Stomach (tissue), 9 donors: ENCODE data around the gene SLC12A3. TPM values are rescaled to one million over a fixed set of nuclear protein-coding genes. Genes with fewer than 3 reads are reported as not detected.

Experiments used
- DNase-seq, 2 donors: peaks; one replicate each; pipeline versions ENCODE4 v3.0.0 to v3.0.0-alpha.2; 2013 to 2019
- H3K27ac ChIP-seq, 5 donors: fragments of 200-600 bp in 4 of 5; sonication (generic) in 4 of 5; one replicate each; pipeline ENCODE4 v1.5.1; 2013 to 2019; ENCODE audit warnings: mild to moderate bottlenecking in 1 of 5, moderate library complexity in 1 of 5
- H3K27me3 ChIP-seq, 3 donors: fragments of 200-600 bp; sonication (generic); one replicate each; pipeline ENCODE4 v1.5.1; 2017 to 2019; ENCODE audit warnings: mixed run types in 1 of 3
- H3K36me3 ChIP-seq, 4 donors: fragments of 200-600 bp; sonication (generic); 1 replicate in 3 of 4; 2 replicates in 1 of 4; pipeline ENCODE4 v1.5.1; 2016 to 2019
- H3K4me1 ChIP-seq, 4 donors: fragments of 200-600 bp; sonication (generic); one replicate each; pipeline ENCODE4 v1.5.1; 2016 to 2019
- H3K4me3 ChIP-seq, 4 donors: fragments of 200-600 bp; sonication (generic) in 3 of 4; one replicate each; pipeline ENCODE4 v1.5.1; 2016 to 2019; ENCODE audit warnings: mild to moderate bottlenecking in 1 of 4
- H3K9me3 ChIP-seq, 4 donors: fragments of 200-600 bp; sonication (generic); one replicate each; pipeline ENCODE4 v1.5.1; 2016 to 2019
- EP300 ChIP-seq: sonication (generic); formaldehyde crosslinking; IDR thresholded peaks from one replicate; pipeline ENCODE4 v1.6.1; 2017; ENCODE audit warnings: antibody characterized with exemption
- POLR2A ChIP-seq, 4 donors: fragments of 450-650 bp; IDR thresholded peaks; one replicate each; pipeline ENCODE4 v1.6.1; 2016; ENCODE audit warnings: antibody characterized with exemption in 4 of 4, control low read depth in 2 of 4, mild to moderate bottlenecking in 1 of 4, moderate library complexity in 1 of 4
- POLR2AphosphoS5 ChIP-seq, 3 donors: sonication (generic); formaldehyde crosslinking; IDR thresholded peaks; one replicate each; pipeline ENCODE4 v1.6.1; 2016; ENCODE audit warnings: antibody characterized with exemption in 3 of 3
- WGBS, 5 donors: extraction: QIAGEN DNeasy Blood & Tissue Kit in 3 of 5; methylation state at CpG; one replicate each; pipeline versions ENCODE4 v1.1.5 to v1.1.7; 2013 to 2018; 5-methylcytosine and 5-hydroxymethylcytosine counted together
- intact Hi-C: fragments of 100-400 bp; cut with DNase I; formaldehyde crosslinking; loops from one replicate; pipeline ENCODE4 v1.15.1; 2023; ENCODE audit warnings: low total_unique reads
- polyA plus RNA-seq, 3 donors: library from polyadenylated mRNA; stranded (reverse); fragments of 200-250 nt; gene quantifications; one replicate each; pipeline ENCODE4 v1.2.3, GENCODE V29; 2013
- small RNA-seq, 4 donors: library from RNA; depleted of rRNA; stranded (forward); fragments of <200 nt; gene quantifications; one replicate each; pipeline ENCODE3, GENCODE V24; 2016
- total RNA-seq, 5 donors: library from RNA; depleted of rRNA; stranded (reverse); fragments of >200 nt; gene quantifications; one replicate each; pipeline versions ENCODE4 v1.1.0 to v1.2.3, GENCODE V29; 2014 to 2016
- TF ChIP-seq, protein P1 (sequence below), 7 experiments: fragments of 450-650 bp in 4 of 7; fragments of 200-600 bp in 3 of 7; sonication (generic) in 3 of 7; IDR thresholded peaks; one replicate each; pipeline ENCODE4 v1.5.1; 2016 to 2019; ENCODE audit warnings: antibody characterized with exemption in 7 of 7, control low read depth in 2 of 7, mild to moderate bottlenecking in 1 of 7
- donor health status: healthy with polysubstance abuse.
- donor health status: Bipolar disorder and iron deficiency.
- donor health status: healthy.

SLC12A3 gene
- total and polyA plus RNA-seq, 8 donors: 0.10 to 0.12 TPM; not detected in 6

DNA sequence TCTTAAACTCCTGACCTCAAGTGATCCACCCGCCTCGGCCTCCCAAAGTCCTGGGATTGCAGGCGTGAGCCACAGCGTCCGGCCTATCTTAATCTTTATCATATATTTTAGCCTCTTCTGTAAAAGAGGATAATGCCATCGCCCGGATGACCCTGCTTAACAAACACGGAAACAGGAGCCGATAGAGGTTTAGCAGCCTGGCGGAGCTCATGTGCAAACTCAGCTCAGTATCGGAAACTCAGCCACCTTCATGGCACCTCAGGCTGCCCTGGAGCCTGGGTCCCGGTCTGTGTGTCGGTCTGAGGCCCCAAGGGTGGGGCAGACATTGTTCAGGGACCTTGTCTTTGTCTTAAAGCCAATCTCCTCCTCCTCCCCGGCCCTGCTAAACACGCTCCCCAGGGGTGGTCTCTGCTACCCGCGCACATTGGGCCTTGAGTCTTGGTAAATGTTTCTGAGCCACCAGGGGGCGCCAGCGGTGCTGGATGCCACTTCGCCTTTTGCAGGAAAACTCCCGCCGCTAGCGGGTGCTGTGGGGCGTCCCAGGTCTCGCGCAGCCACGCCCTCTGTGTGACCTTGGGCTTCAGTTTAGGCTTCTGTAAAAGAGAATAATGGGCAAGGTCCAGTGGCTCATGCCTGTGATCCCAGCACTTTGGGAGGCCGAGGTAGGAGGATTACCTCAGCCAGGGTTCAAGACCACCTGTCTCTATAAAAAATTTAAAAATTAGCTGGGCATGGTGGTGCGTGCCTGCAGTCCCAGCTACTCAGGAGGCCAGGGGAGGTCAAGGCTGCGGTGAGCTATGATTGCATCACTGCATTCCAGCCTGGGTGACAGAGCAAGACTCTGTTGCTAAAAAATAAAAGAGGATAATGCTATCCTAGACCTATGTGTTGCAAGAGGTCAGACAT lies 99.5 kb downstream of the SLC12A3 start:
- WGBS, 5 donors: 44 to 56% (median 46%) methylated on average over 24 to 30 of the region's 30 CpGs
- intact Hi-C loops: no loop called here

More for the DNA sequence above, 99.5 kb downstream of the SLC12A3 start:
- Histone ChIP-seq H3K27ac (peak overlapping the region in 1 of 5 donors; percentile 61), H3K27me3 (no peaks in the 10 kb centered on the region), H3K36me3 (no peaks in the 10 kb centered on the region), H3K9me3 (no peaks in the 10 kb centered on the region), H3K4me1 (peaks cover 0 to 44% (median 8%) of the 10 kb centered on the region in 4 donors), H3K4me3 (no peak overlapping the region)
- peak; percentile 92 to 93 for DNase-seq
- TF ChIP-seq EP300: no peak
- TF ChIP-seq, protein P1, sequence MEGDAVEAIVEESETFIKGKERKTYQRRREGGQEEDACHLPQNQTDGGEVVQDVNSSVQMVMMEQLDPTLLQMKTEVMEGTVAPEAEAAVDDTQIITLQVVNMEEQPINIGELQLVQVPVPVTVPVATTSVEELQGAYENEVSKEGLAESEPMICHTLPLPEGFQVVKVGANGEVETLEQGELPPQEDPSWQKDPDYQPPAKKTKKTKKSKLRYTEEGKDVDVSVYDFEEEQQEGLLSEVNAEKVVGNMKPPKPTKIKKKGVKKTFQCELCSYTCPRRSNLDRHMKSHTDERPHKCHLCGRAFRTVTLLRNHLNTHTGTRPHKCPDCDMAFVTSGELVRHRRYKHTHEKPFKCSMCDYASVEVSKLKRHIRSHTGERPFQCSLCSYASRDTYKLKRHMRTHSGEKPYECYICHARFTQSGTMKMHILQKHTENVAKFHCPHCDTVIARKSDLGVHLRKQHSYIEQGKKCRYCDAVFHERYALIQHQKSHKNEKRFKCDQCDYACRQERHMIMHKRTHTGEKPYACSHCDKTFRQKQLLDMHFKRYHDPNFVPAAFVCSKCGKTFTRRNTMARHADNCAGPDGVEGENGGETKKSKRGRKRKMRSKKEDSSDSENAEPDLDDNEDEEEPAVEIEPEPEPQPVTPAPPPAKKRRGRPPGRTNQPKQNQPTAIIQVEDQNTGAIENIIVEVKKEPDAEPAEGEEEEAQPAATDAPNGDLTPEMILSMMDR (IDR thresholded peaks at IDR 0.05): peak in 5 of 7 experiments; percentile 54 to 93 (median 81)
- no peak for TF ChIP-seq POLR2A (IDR thresholded peaks at IDR 0.05)
- TF ChIP-seq POLR2AphosphoS5 (IDR thresholded peaks at IDR 0.05): peak in 1 of 3 donors; percentile 46

Small RNA genes lying within 50 kb of the gene (small RNA-seq; reads per million reads assigned to genes)
- gene MIR138-2: 0 reads per million in 4 donors

Other genes starting within 250 kb of the SLC12A3 start
- 100 to 1,000 TPM in 4 of 5 donors, 10 to 100 TPM in 1; 16.1 to 704 (median 292) TPM for gene MT1E, start 239.4 kb upstream of the SLC12A3 start, total RNA-seq
- gene MT1E, start 239.4 kb upstream of the SLC12A3 start, polyA plus RNA-seq: 1,000 to 10,000 TPM in 2 of 3 donors, 100 to 1,000 TPM in 1; 445 to 1,956 (median 1,098) TPM
- 10 to 100 TPM in 3 of 5 donors, 1 to 10 TPM in 1, not detected in 1; 5.2 to 57.4 (median 25.3) TPM for gene MT1M, start 232.5 kb upstream of the SLC12A3 start, total RNA-seq
- gene MT1M, start 232.5 kb upstream of the SLC12A3 start, polyA plus RNA-seq: 100 to 1,000 TPM; 135 to 155 (median 138) TPM
- gene MT1A, start 226.5 kb upstream of the SLC12A3 start, total RNA-seq: 10 to 100 TPM in 2 of 5 donors, 1 to 10 TPM in 2, not detected in 1; 3.3 to 56.7 (median 25.5) TPM
- gene MT1A, start 226.5 kb upstream of the SLC12A3 start, polyA plus RNA-seq: 100 to 1,000 TPM; 117 to 185 (median 169) TPM
- not detected for gene MT1B, start 213.3 kb upstream of the SLC12A3 start, total RNA-seq
- gene MT1B, start 213.3 kb upstream of the SLC12A3 start, polyA plus RNA-seq: 1 to 10 TPM in 1 of 3 donors, not detected in 2; 5.8 TPM
- gene MT1F, start 207.2 kb upstream of the SLC12A3 start, total RNA-seq: 10 to 100 TPM in 2 of 5 donors, 1 to 10 TPM in 1, not detected in 2; 7.5 to 73.3 (median 13.3) TPM
- gene MT1F, start 207.2 kb upstream of the SLC12A3 start, polyA plus RNA-seq: 100 to 1,000 TPM in 2 of 3 donors, 10 to 100 TPM in 1; 87.0 to 225 (median 161) TPM
- gene MT1G, start 197.1 kb upstream of the SLC12A3 start, total RNA-seq: 100 to 1,000 TPM in 3 of 5 donors, not detected in 2; 174 to 605 (median 300) TPM
- 1,000 to 10,000 TPM; 1,140 to 4,171 (median 1,738) TPM for gene MT1G, start 197.1 kb upstream of the SLC12A3 start, polyA plus RNA-seq
- 10 to 100 TPM in 1 of 5 donors, not detected in 4; 33.8 TPM for gene MT1H, start 195.4 kb upstream of the SLC12A3 start, total RNA-seq
- gene MT1H, start 195.4 kb upstream of the SLC12A3 start, polyA plus RNA-seq: 100 to 1,000 TPM in 1 of 3 donors, 10 to 100 TPM in 2; 75.7 to 219 (median 80.0) TPM
- gene MT1X, start 182.7 kb upstream of the SLC12A3 start, total RNA-seq: 1,000 to 10,000 TPM in 1 of 5 donors, 100 to 1,000 TPM in 4; 261 to 1,065 (median 315) TPM
- gene MT1X, start 182.7 kb upstream of the SLC12A3 start, polyA plus RNA-seq: 1,000 to 10,000 TPM in 2 of 3 donors, 100 to 1,000 TPM in 1; 760 to 1,982 (median 1,143) TPM
- 100 to 1,000 TPM in 1 of 5 donors, 10 to 100 TPM in 4; 43.2 to 184 (median 87.5) TPM for gene NUP93, start 135.1 kb upstream of the SLC12A3 start, total RNA-seq
- gene NUP93, start 135.1 kb upstream of the SLC12A3 start, polyA plus RNA-seq: 10 to 100 TPM; 26.7 to 46.6 (median 27.4) TPM
- 100 to 1,000 TPM in 3 of 5 donors, 10 to 100 TPM in 1, 1 to 10 TPM in 1; 2.6 to 329 (median 190) TPM for gene HERPUD1, start 66.9 kb downstream of the SLC12A3 start, total RNA-seq
- 10 to 100 TPM; 40.4 to 63.7 (median 57.9) TPM for gene HERPUD1, start 66.9 kb downstream of the SLC12A3 start, polyA plus RNA-seq
- 1 to 10 TPM in 1 of 5 donors, not detected in 4; 2.9 TPM for gene CETP, start 96.7 kb downstream of the SLC12A3 start, total RNA-seq
- gene CETP, start 96.7 kb downstream of the SLC12A3 start, polyA plus RNA-seq: under 1 TPM; 0.18 to 0.46 (median 0.19) TPM
- 100 to 1,000 TPM in 1 of 5 donors, 10 to 100 TPM in 4; 12.5 to 265 (median 40.2) TPM for gene NLRC5, start 124.3 kb downstream of the SLC12A3 start, total RNA-seq
- gene NLRC5, start 124.3 kb downstream of the SLC12A3 start, polyA plus RNA-seq: 10 to 100 TPM; 11.7 to 24.5 (median 14.2) TPM
- 10 to 100 TPM in 4 of 5 donors, 1 to 10 TPM in 1; 8.7 to 55.4 (median 27.4) TPM for gene CPNE2, start 227.4 kb downstream of the SLC12A3 start, total RNA-seq
- gene CPNE2, start 227.4 kb downstream of the SLC12A3 start, polyA plus RNA-seq: 10 to 100 TPM; 10.7 to 31.8 (median 24.8) TPM